Endodermal cell (in vitro differentiated cells): ENCODE results near the gene PAEP. TPM values are rescaled to one million over a fixed set of nuclear protein-coding genes. Genes with fewer than 3 reads are reported as not detected.

Source experiments
- DNase-seq: peaks from one replicate; pipeline ENCODE4 v3.0.0-alpha.2; 2017
- H3K27ac ChIP-seq: 2 replicates; pipeline ENCODE4 v1.5.1; 2013; ENCODE audit warnings: mild to moderate bottlenecking, low read depth, low read length, moderate library complexity
- H3K27me3 ChIP-seq: 2 replicates; pipeline ENCODE4 v1.6.1; 2013; ENCODE audit warnings: mild to moderate bottlenecking, low read length, moderate library complexity; ENCODE audit not compliant: insufficient read depth, control insufficient read depth, poor library complexity, severe bottlenecking
- H3K36me3 ChIP-seq: 2 replicates; pipeline ENCODE4 v1.7.0; 2013; ENCODE audit warnings: mild to moderate bottlenecking, low read length, moderate library complexity; ENCODE audit not compliant: control insufficient read depth, insufficient read depth
- H3K4me1 ChIP-seq: one replicate; pipeline ENCODE4 v1.7.0; 2013; ENCODE audit warnings: low read length; ENCODE audit not compliant: control insufficient read depth, insufficient read depth
- H3K4me3 ChIP-seq: 2 replicates; pipeline ENCODE4 v1.5.1; 2013; ENCODE audit warnings: mild to moderate bottlenecking, low read length, moderate library complexity
- H3K9ac ChIP-seq: 2 replicates; pipeline ENCODE4 v1.6.1; 2013; ENCODE audit warnings: mild to moderate bottlenecking, low read length, moderate library complexity; ENCODE audit not compliant: poor library complexity, severe bottlenecking; ENCODE audit errors: extremely low read depth
- H3K9me3 ChIP-seq: 2 replicates; pipeline ENCODE4 v1.6.1; 2013; ENCODE audit warnings: mild to moderate bottlenecking, low read length, moderate library complexity; ENCODE audit not compliant: control insufficient read depth
- H3K27ac Mint-ChIP-seq: 2 replicates; pipeline ENCODE4 v1.8.0; 2020; ENCODE audit warnings: mixed read lengths
- H3K27me3 Mint-ChIP-seq: 2 replicates; pipeline ENCODE4 v1.8.0; 2021; ENCODE audit warnings: mild to moderate bottlenecking, mixed read lengths; ENCODE audit not compliant: insufficient read depth
- H3K36me3 Mint-ChIP-seq: 2 replicates; pipeline ENCODE4 v1.8.0; 2020; ENCODE audit warnings: low read depth, mixed read lengths
- H3K4me1 Mint-ChIP-seq: 2 replicates; pipeline ENCODE4 v1.8.0; 2020; ENCODE audit warnings: mixed read lengths
- H3K4me3 Mint-ChIP-seq: 2 replicates; pipeline ENCODE4 v1.8.0; 2020; ENCODE audit warnings: mild to moderate bottlenecking, moderate library complexity, mixed read lengths
- H3K9me3 Mint-ChIP-seq: 2 replicates; pipeline ENCODE4 v1.8.0; 2020; ENCODE audit warnings: mild to moderate bottlenecking, mixed read lengths
- CTCF ChIP-seq: fragments of 200-600 bp; sonication (generic); conservative IDR thresholded peaks from 2 replicates; pipeline ENCODE4 v1.5.0; 2021; ENCODE audit warnings: antibody characterized with exemption, mild to moderate bottlenecking
- WGBS, 2 experiments: methylation state at CpG; one replicate each; pipeline versions ENCODE4 v1.1.5 to v1.1.7; 2013; ENCODE audit warnings: missing lambda C conversion rate in 2 of 2, mixed read lengths in 1 of 2; ENCODE audit not compliant: insufficient coverage in 1 of 2, insufficient read length in 1 of 2; 5-methylcytosine and 5-hydroxymethylcytosine counted together
- total RNA-seq, 2 donors: library from RNA; stranded (reverse); fragmentation: NEBNext Ultra II Directional in 1 of 2; extraction: Animal tissue kit (Norgen Biotek cat#: 25700) in 1 of 2; gene quantifications; 2 replicates in 1 of 2; 3 replicates in 1 of 2; pipeline ENCODE4 v1.2.1, GENCODE V29; 2021

PAEP gene
- total RNA-seq, 2 donors from 2014 or later: not detected

DNA sequence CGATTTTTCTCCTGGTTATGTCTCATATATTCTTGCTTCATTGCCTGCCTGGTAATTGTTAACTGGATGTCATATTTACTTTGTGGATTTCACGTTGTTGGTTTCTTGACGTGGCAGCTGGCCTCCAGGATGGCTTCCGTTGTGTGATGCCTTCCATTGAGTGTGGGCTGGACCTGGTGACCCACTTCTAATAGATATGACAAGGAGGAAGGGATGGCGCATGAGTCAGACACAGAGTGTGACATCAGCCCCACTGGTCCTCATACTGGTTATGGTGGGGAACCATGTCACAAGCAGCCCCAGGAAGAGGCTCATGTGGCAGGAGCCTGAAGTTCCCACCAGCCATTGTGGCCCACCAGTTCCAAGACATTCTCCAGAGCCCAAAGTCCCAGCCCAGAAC is 6.4 kb upstream of the PAEP start:
- Mint-ChIP-seq H3K36me3 (no peaks in the 10 kb centered on the region), H3K4me3 (no peak overlapping the region), H3K4me1 (peaks cover 7% of the 10 kb centered on the region), H3K27ac (no peak overlapping the region), H3K9me3 (no peaks in the 10 kb centered on the region), H3K27me3 (no peaks in the 10 kb centered on the region)
- Histone ChIP-seq H3K27me3 (no peaks in the 10 kb centered on the region), H3K27ac (no peak overlapping the region), H3K36me3 (no peaks in the 10 kb centered on the region), H3K9me3 (no peaks in the 10 kb centered on the region), H3K4me3 (no peak overlapping the region), H3K4me1 (no peaks in the 10 kb centered on the region), H3K9ac (no peak overlapping the region)
- WGBS, 2 experiments: 86 to 89% methylated on average over 4 to 5 of the region's 5 CpGs
- DNase-seq: no peak
- no peak for TF ChIP-seq CTCF

DNA sequence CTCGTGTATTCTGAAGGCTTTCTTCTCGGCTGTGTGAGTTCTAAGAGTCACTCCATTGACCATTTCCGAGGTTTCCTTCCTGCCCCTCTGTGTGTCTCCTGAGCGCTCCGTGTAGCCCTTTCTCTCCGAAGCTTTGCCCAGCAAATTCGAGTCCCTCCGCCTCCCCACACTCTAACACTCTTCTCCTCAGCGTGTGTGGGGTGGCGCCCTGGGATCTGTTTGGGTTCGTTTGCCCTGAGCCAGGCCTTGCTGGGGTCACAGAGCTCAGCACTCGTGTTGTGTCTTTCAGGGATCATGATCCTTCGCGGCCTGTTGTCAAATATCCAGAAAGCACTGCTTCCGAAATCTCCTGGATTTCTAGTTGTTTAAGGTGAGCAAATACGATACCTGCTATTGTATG is 5.6 kb upstream of the PAEP start:
- H3K4me3 Mint-ChIP-seq: no peak overlapping the region
- H3K9me3 Mint-ChIP-seq: no peaks in the 10 kb centered on the region
- no peaks in the 10 kb centered on the region for H3K9me3 ChIP-seq
- H3K27me3 ChIP-seq: no peaks in the 10 kb centered on the region
- no peak overlapping the region for H3K9ac ChIP-seq
- no peaks in the 10 kb centered on the region for H3K4me1 ChIP-seq
- H3K36me3 Mint-ChIP-seq: no peaks in the 10 kb centered on the region
- H3K27ac ChIP-seq: no peak overlapping the region
- 80 to 83% methylated on average over 16 of the region's 16 CpGs for WGBS, 2 experiments
- no peak overlapping the region for H3K27ac Mint-ChIP-seq
- H3K4me1 Mint-ChIP-seq: peaks cover 7% of the 10 kb centered on the region
- no peak overlapping the region for H3K4me3 ChIP-seq
- H3K27me3 Mint-ChIP-seq: no peaks in the 10 kb centered on the region
- DNase-seq: no peak
- no peaks in the 10 kb centered on the region for H3K36me3 ChIP-seq
- TF ChIP-seq CTCF: no peak

DNA sequence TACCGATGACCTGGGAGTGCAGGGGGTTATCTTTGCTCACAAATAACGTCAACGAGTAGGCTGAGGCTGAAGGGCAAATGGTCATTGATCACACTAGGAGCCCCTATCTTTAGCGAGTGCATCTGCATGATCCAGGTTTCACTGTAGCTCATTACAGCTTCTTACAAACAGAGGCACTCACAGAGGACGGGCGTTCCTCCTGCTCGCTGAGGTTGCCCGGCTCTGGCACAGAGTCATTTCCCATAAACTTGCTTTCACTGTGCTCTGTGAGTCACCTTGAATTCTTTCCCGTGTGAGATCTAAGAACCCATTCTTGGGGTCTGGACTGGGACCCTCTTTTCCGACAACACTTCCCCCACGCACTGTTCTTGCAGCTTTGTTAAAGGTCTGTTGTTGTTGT is 1.9 kb upstream of the PAEP start:
- no peak overlapping the region for H3K27ac ChIP-seq
- H3K27ac Mint-ChIP-seq: no peak overlapping the region
- H3K36me3 ChIP-seq: no peaks in the 10 kb centered on the region
- no peaks in the 10 kb centered on the region for H3K27me3 ChIP-seq
- H3K9me3 Mint-ChIP-seq: no peaks in the 10 kb centered on the region
- H3K4me3 ChIP-seq: no peak overlapping the region
- WGBS, 2 experiments: 88 to 91% methylated on average over 8 to 11 of the region's 11 CpGs
- H3K4me3 Mint-ChIP-seq: no peak overlapping the region
- H3K36me3 Mint-ChIP-seq: no peaks in the 10 kb centered on the region
- H3K4me1 Mint-ChIP-seq: peaks cover 7% of the 10 kb centered on the region
- H3K9ac ChIP-seq: no peak overlapping the region
- no peaks in the 10 kb centered on the region for H3K4me1 ChIP-seq
- H3K9me3 ChIP-seq: no peaks in the 10 kb centered on the region
- peak; percentile 30 for DNase-seq
- TF ChIP-seq CTCF: no peak
- H3K27me3 Mint-ChIP-seq: no peaks in the 10 kb centered on the region
